ENCODE results near the gene CTSZ. TPM values are rescaled to one million over a fixed set of nuclear protein-coding genes. Genes with fewer than 3 reads are reported as not detected.

CTSZ gene
- polyA plus RNA-seq, 3 donors, result 62.6 to 755 (median 86.4) TPM

GRCh38 chr20:59048681-59049030, 41.6 kb upstream of the CTSZ start:
- Mint-ChIP-seq H3K27me3 (ENCODE audit: low read depth in 3 of 3) (peaks cover 6 to 17% (median 14%) of the 10 kb centered on the region in 3 donors), H3K4me3 (no peak overlapping the region), H3K27ac (no peak overlapping the region), H3K4me1 (peaks cover 8% of the 10 kb centered on the region), H3K36me3 (no peaks in the 10 kb centered on the region), H3K9me3 (no peaks in the 10 kb centered on the region)
- WGBS (ENCODE audit: insufficient coverage), result 60% methylated on average over 1 of the region's 2 CpGs
- H3K4me2 ChIP-seq (replicated peaks; ENCODE audit: extremely low read depth, low read length, poor library complexity, severe bottlenecking), result no peak overlapping the region
- no peak overlapping the region for H2AFZ ChIP-seq (ENCODE audit: insufficient read depth, low read depth, low read length, poor library complexity, severe bottlenecking)
- DNase-seq, result no peak
- no peak overlapping the region for H3K27ac ChIP-seq (ENCODE audit: low read depth in 1 of 2, low read length in 2 of 2)
- intact Hi-C loops (cut with micrococcal nuclease), result loop anchor here in 1 of 2 donors (10.0 kb wide), 1 partner anchor 394 kb away; the partner anchor contains the start of gene STX16
- H3K9ac ChIP-seq (ENCODE audit: insufficient read depth, low read length, poor library complexity, severe bottlenecking), result no peak overlapping the region
- no peaks in the 10 kb centered on the region for H3K36me3 ChIP-seq (replicated peaks in 1 of 2; ENCODE audit: control insufficient read depth in 1 of 2, insufficient read depth in 2 of 2, low read length in 2 of 2)
- H3K79me2 ChIP-seq (ENCODE audit: insufficient read depth, low read length), result no peaks in the 10 kb centered on the region
- H4K20me1 ChIP-seq (ENCODE audit: insufficient read depth, low read length), result no peaks in the 10 kb centered on the region
- peaks cover 11 to 24% of the 10 kb centered on the region in 2 donors for H3K27me3 ChIP-seq (ENCODE audit: control insufficient read depth in 2 of 2, insufficient read depth in 2 of 2, low read length in 2 of 2)
- no peak overlapping the region for H3K4me3 ChIP-seq (replicated peaks in 1 of 3; ENCODE audit: low read depth in 2 of 3, low read length in 3 of 3)
- H3K4me1 ChIP-seq (ENCODE audit: control insufficient read depth in 1 of 2, insufficient read depth in 2 of 2, low read length in 2 of 2), result no peaks in the 10 kb centered on the region
- no peaks in the 10 kb centered on the region for H3K9me3 ChIP-seq (replicated peaks in 1 of 2; ENCODE audit: control insufficient read depth in 1 of 2, insufficient read depth in 1 of 2, low read length in 2 of 2)
- TF ChIP-seq CTCF (IDR thresholded peaks at IDR 0.05), result no peak

GRCh38 chr20:59047938-59048680, 41.1 kb upstream of the CTSZ start:
- Mint-ChIP-seq H3K36me3 (no peaks in the 10 kb centered on the region), H3K4me3 (no peak overlapping the region), H3K4me1 (peaks cover 13% of the 10 kb centered on the region), H3K27me3 (ENCODE audit: low read depth in 3 of 3) (peaks cover 6 to 16% (median 14%) of the 10 kb centered on the region in 3 donors), H3K27ac (no peak overlapping the region), H3K9me3 (no peaks in the 10 kb centered on the region)
- no peak overlapping the region for H3K9ac ChIP-seq (ENCODE audit: insufficient read depth, low read length, poor library complexity, severe bottlenecking)
- TF ChIP-seq CTCF (IDR thresholded peaks at IDR 0.05), result no peak
- intact Hi-C loops (cut with micrococcal nuclease), result loop anchor here in 1 of 2 donors (10.0 kb wide), 1 partner anchor 393 kb away; the partner anchor contains the start of gene STX16
- no peak overlapping the region for H2AFZ ChIP-seq (ENCODE audit: insufficient read depth, low read depth, low read length, poor library complexity, severe bottlenecking)
- no peak overlapping the region for H3K27ac ChIP-seq (ENCODE audit: low read depth in 1 of 2, low read length in 2 of 2)
- DNase-seq, result no peak
- H3K9me3 ChIP-seq (replicated peaks in 1 of 2; ENCODE audit: control insufficient read depth in 1 of 2, insufficient read depth in 1 of 2, low read length in 2 of 2), result no peaks in the 10 kb centered on the region
- 100% methylated on average over 2 of the region's 5 CpGs for WGBS (ENCODE audit: insufficient coverage)
- H3K27me3 ChIP-seq (ENCODE audit: control insufficient read depth in 2 of 2, insufficient read depth in 2 of 2, low read length in 2 of 2), result peaks cover 11 to 24% of the 10 kb centered on the region in 2 donors
- no peak overlapping the region for H3K4me2 ChIP-seq (replicated peaks; ENCODE audit: extremely low read depth, low read length, poor library complexity, severe bottlenecking)
- no peaks in the 10 kb centered on the region for H3K79me2 ChIP-seq (ENCODE audit: insufficient read depth, low read length)
- no peaks in the 10 kb centered on the region for H4K20me1 ChIP-seq (ENCODE audit: insufficient read depth, low read length)
- no peak overlapping the region for H3K4me3 ChIP-seq (replicated peaks in 1 of 3; ENCODE audit: low read depth in 2 of 3, low read length in 3 of 3)
- peaks cover 4 to 5% of the 10 kb centered on the region in 2 donors for H3K4me1 ChIP-seq (ENCODE audit: control insufficient read depth in 1 of 2, insufficient read depth in 2 of 2, low read length in 2 of 2)
- no peaks in the 10 kb centered on the region for H3K36me3 ChIP-seq (replicated peaks in 1 of 2; ENCODE audit: control insufficient read depth in 1 of 2, insufficient read depth in 2 of 2, low read length in 2 of 2)

All from CD14-positive monocyte (primary cell).